ENCODE measurements around the gene TMED10. TPM values are rescaled to one million over a fixed set of nuclear protein-coding genes. Genes with fewer than 3 reads are reported as not detected.

TMED10 gene
- polyA plus RNA-seq, 2 of the 4 experiments (the other 2 are of a cell fraction), result 290 to 354 TPM

GRCh38 chr14:75204116-75204515 lies 27.7 kb upstream of the TMED10 start:
- no peak overlapping the region for H3K4me2 ChIP-seq
- DNase-seq (ENCODE audit: low read depth in 1 of 2, low spot score in 1 of 2), result no peak
- no peaks in the 10 kb centered on the region for H3K9me3 ChIP-seq
- peaks cover 5% of the 10 kb centered on the region; the same call in 2 of the 3 replicates for H3K4me1 ChIP-seq
- H3K27ac ChIP-seq, result no peak overlapping the region
- CTCF ChIA-PET, result interaction anchor here (0.7 to 1.1 kb wide), 2 partner anchors 13 to 93 kb away, joined by 3 read pairs; no protein-coding TSS in a partner anchor
- no peak overlapping the region for H3K4me3 ChIP-seq
- ATAC-seq, result peak in 1 of 2 experiments; percentile 36; a peak in 2 of 6 replicates
- POLR2A ChIA-PET, result no interaction called here
- WGBS (ENCODE audit: missing lambda C conversion rate), result 73% methylated on average over 3 of the region's 3 CpGs
- no peak for FAIRE-seq
- TF ChIP-seq BHLHE40 (IDR thresholded peaks at IDR 0.05; ENCODE audit: low read depth, low read length), result no peak
- TF ChIP-seq ELK1 (IDR thresholded peaks at IDR 0.05; ENCODE audit: low read depth, low read length), result no peak
- TF ChIP-seq, protein P1, sequence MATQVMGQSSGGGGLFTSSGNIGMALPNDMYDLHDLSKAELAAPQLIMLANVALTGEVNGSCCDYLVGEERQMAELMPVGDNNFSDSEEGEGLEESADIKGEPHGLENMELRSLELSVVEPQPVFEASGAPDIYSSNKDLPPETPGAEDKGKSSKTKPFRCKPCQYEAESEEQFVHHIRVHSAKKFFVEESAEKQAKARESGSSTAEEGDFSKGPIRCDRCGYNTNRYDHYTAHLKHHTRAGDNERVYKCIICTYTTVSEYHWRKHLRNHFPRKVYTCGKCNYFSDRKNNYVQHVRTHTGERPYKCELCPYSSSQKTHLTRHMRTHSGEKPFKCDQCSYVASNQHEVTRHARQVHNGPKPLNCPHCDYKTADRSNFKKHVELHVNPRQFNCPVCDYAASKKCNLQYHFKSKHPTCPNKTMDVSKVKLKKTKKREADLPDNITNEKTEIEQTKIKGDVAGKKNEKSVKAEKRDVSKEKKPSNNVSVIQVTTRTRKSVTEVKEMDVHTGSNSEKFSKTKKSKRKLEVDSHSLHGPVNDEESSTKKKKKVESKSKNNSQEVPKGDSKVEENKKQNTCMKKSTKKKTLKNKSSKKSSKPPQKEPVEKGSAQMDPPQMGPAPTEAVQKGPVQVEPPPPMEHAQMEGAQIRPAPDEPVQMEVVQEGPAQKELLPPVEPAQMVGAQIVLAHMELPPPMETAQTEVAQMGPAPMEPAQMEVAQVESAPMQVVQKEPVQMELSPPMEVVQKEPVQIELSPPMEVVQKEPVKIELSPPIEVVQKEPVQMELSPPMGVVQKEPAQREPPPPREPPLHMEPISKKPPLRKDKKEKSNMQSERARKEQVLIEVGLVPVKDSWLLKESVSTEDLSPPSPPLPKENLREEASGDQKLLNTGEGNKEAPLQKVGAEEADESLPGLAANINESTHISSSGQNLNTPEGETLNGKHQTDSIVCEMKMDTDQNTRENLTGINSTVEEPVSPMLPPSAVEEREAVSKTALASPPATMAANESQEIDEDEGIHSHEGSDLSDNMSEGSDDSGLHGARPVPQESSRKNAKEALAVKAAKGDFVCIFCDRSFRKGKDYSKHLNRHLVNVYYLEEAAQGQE (IDR thresholded peaks at IDR 0.05), result no peak
- no peak for TF ChIP-seq HMGXB4 (CRISPR knock-in tag; IDR thresholded peaks at IDR 0.05; ENCODE audit: borderline replicate concordance)
- TF ChIP-seq SMC3 (IDR thresholded peaks at IDR 0.05), result no peak
- no peak for TF ChIP-seq FOSB (CRISPR knock-in tag; IDR thresholded peaks at IDR 0.05)
- TF ChIP-seq CBX2 (IDR thresholded peaks at IDR 0.05; ENCODE audit: borderline replicate concordance, low read depth), result no peak
- TF ChIP-seq KDM5A (IDR thresholded peaks at IDR 0.05), result no peak
- TF ChIP-seq MAX (IDR thresholded peaks at IDR 0.05), result no peak
- TF ChIP-seq NR3C1 (IDR thresholded peaks at IDR 0.05), result no peak
- TF ChIP-seq, protein P2, sequence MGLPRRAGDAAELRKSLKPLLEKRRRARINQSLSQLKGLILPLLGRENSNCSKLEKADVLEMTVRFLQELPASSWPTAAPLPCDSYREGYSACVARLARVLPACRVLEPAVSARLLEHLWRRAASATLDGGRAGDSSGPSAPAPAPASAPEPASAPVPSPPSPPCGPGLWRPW (IDR thresholded peaks at IDR 0.05), result no peak
- no peak for TF ChIP-seq PHF8 (IDR thresholded peaks at IDR 0.05; ENCODE audit: borderline replicate concordance, low read depth)
- no peak for TF ChIP-seq EHF (CRISPR knock-in tag; IDR thresholded peaks at IDR 0.05)
- TF ChIP-seq KDM1A (IDR thresholded peaks at IDR 0.05; ENCODE audit: low read depth), result no peak
- TF ChIP-seq RNF2 (IDR thresholded peaks at IDR 0.05; ENCODE audit: borderline replicate concordance, low read depth), result no peak
- TF ChIP-seq, protein P3, sequence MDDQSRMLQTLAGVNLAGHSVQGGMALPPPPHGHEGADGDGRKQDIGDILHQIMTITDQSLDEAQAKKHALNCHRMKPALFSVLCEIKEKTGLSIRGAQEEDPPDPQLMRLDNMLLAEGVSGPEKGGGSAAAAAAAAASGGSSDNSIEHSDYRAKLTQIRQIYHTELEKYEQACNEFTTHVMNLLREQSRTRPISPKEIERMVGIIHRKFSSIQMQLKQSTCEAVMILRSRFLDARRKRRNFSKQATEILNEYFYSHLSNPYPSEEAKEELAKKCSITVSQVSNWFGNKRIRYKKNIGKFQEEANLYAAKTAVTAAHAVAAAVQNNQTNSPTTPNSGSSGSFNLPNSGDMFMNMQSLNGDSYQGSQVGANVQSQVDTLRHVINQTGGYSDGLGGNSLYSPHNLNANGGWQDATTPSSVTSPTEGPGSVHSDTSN (IDR thresholded peaks at IDR 0.05), result no peak
- no peak for TF ChIP-seq ZSCAN20 (CRISPR knock-in tag; IDR thresholded peaks at IDR 0.05)
- TF ChIP-seq FOSL2 (IDR thresholded peaks at IDR 0.05), result no peak
- no peak for TF ChIP-seq FOSL2 (CRISPR knock-in tag; IDR thresholded peaks at IDR 0.05)
- no peak for TF ChIP-seq SREBF2 (IDR thresholded peaks at IDR 0.05)

Measured in A549 (cell line).